Measurements from ENCODE around the gene NOCT. TPM values are rescaled to one million over a fixed set of nuclear protein-coding genes. Genes with fewer than 3 reads are reported as not detected.

The NOCT gene
- total and polyA plus RNA-seq, 2 of the 8 experiments (the other 6 are each of a cell fraction or from before 2014, with no cell fraction given) = 10.4 to 45.5 TPM

GRCh38 chr4:138979742-138980141 lies 35.8 kb upstream of the NOCT start:
- Histone ChIP-seq H3K27me3 (replicated peaks in 1 of 4; ENCODE audit: control insufficient read depth in 3 of 4, extremely low read depth in 1 of 4, insufficient read depth in 3 of 4, low read length in 3 of 4) (no peaks in the 10 kb centered on the region), H3K23me2 (ENCODE audit: low read depth, low read length) (no peaks in the 10 kb centered on the region), H3K79me2 (ENCODE audit: control insufficient read depth in 1 of 2, insufficient read depth in 2 of 2, low read length in 2 of 2) (no peaks in the 10 kb centered on the region), H3K9me3 (ENCODE audit: insufficient read depth in 2 of 2, low read depth in 1 of 2, low read length in 1 of 2) (no peaks in the 10 kb centered on the region), H2AFZ (ENCODE audit: low read length) (no peak overlapping the region), H2BK5ac (ENCODE audit: low read depth, low read length) (no peak overlapping the region), H2BK20ac (ENCODE audit: low read length) (peak overlapping the region; percentile 66; the same call in 1 of the 2 replicates), H4K8ac (ENCODE audit: extremely low read depth, insufficient read depth, low read length) (no peak overlapping the region), H3K9ac (replicated peaks in 1 of 4; ENCODE audit: extremely low read depth in 1 of 4, low read depth in 3 of 4, low read length in 3 of 4) (no peak overlapping the region), H3K4me2 (ENCODE audit: insufficient read depth in 1 of 2, low read depth in 2 of 2, low read length in 2 of 2) (no peak overlapping the region), H3K18ac (ENCODE audit: extremely low read depth, low read length) (no peak overlapping the region), H2AK5ac (ENCODE audit: low read depth, low read length) (no peak overlapping the region), H2BK120ac (replicated peaks; ENCODE audit: low read depth, low read length) (no peak overlapping the region), H4K5ac (ENCODE audit: insufficient read length, low read depth, low read length) (no peak overlapping the region), H3K14ac (ENCODE audit: insufficient read length) (no peak overlapping the region), H2BK15ac (ENCODE audit: low read length) (no peak overlapping the region), H3K4me3 (ENCODE audit: extremely low read depth in 1 of 4, insufficient read depth in 2 of 4, low read depth in 3 of 4, low read length in 4 of 4) (no peak overlapping the region), H3K23ac (ENCODE audit: insufficient read length) (no peak overlapping the region), H3K27ac (ENCODE audit: low read depth, low read length) (no peak overlapping the region), H2BK12ac (ENCODE audit: low read depth, low read length) (no peak overlapping the region), H4K20me1 (replicated peaks in 1 of 2; ENCODE audit: control insufficient read depth in 1 of 2, insufficient read depth in 2 of 2, low read length in 2 of 2) (no peaks in the 10 kb centered on the region), H3K36me3 (ENCODE audit: control insufficient read depth in 2 of 4, insufficient read depth in 4 of 4, low read length in 3 of 4) (no peaks in the 10 kb centered on the region), H3K56ac (replicated peaks; ENCODE audit: insufficient read length, low read depth, low read length) (no peak overlapping the region), H3K4me1 (replicated peaks in 1 of 4; ENCODE audit: control insufficient read depth in 3 of 4, insufficient read depth in 4 of 4, low read length in 3 of 4) (peaks cover 0 to 21% (median 4%) of the 10 kb centered on the region in 4 experiments; a peak in 6 of 7 replicates), H3K79me1 (ENCODE audit: low read depth, low read length) (no peaks in the 10 kb centered on the region), H3K4ac (replicated peaks; ENCODE audit: insufficient read length, low read depth, low read length) (no peak overlapping the region), H4K91ac (replicated peaks; ENCODE audit: insufficient read length, low read length) (no peak overlapping the region)
- no peak for FAIRE-seq
- 100% methylated on average over 2 of the region's 2 CpGs; no CpG with 5 or more reads in 1 of the 2 experiments for WGBS, 2 experiments (ENCODE audit: extremely low coverage in 1 of 2, insufficient coverage in 1 of 2, insufficient read length in 1 of 2, insufficient replicate concordance in 2 of 2, low coverage in 1 of 2, low lambda C conversion rate in 2 of 2, missing lambda C conversion rate in 1 of 2)
- ChIA-PET CTCF (ENCODE audit: partially characterized antibody) (interaction anchor here (0.8 kb wide), 2 partner anchors 25 to 40 kb away, joined by 3 read pairs; no protein-coding TSS in a partner anchor), POLR2A (ENCODE audit: partially characterized antibody) (no interaction called here)
- DNase-seq (ENCODE audit: low read depth in 1 of 2, low spot score in 2 of 2) = peak in 1 of 2 experiments; percentile 14
- TF ChIP-seq SAP30 (IDR thresholded peaks at IDR 0.05; ENCODE audit: insufficient read depth, insufficient replicate concordance, low read length) (no peak), JUN (IDR thresholded peaks at IDR 0.05; ENCODE audit: low read depth, low read length) (no peak), ZNF274 (IDR thresholded peaks at IDR 0.05; ENCODE audit: borderline replicate concordance, extremely low read depth, low read length) (no peak), EGR1 (IDR thresholded peaks at IDR 0.05; ENCODE audit: borderline replicate concordance, low read depth, low read length) (no peak), POLR2A (IDR thresholded peaks at IDR 0.05; ENCODE audit: control extremely low read depth in 1 of 2, low read depth in 2 of 2, low read length in 2 of 2) (no peak), RXRA (IDR thresholded peaks at IDR 0.05; ENCODE audit: insufficient read depth, low read depth, low read length) (no peak), POLR2AphosphoS5 (IDR thresholded peaks at IDR 0.05; ENCODE audit: low read depth, low read length) (no peak), JUND (IDR thresholded peaks at IDR 0.05; ENCODE audit: low read length) (no peak), MAFK (IDR thresholded peaks at IDR 0.05; ENCODE audit: low read depth, low read length) (no peak), GABPA (IDR thresholded peaks at IDR 0.05; ENCODE audit: borderline replicate concordance, insufficient read depth, low read length) (no peak), TAF7 (optimal IDR thresholded peaks at IDR 0.05; ENCODE audit: borderline replicate concordance, low read depth, low read length) (no peak), SP2 (IDR thresholded peaks at IDR 0.05; ENCODE audit: low read length) (no peak), HDAC2 (IDR thresholded peaks at IDR 0.05; ENCODE audit: borderline replicate concordance in 1 of 2, low read depth in 2 of 2, low read length in 2 of 2) (no peak), SIX5 (IDR thresholded peaks at IDR 0.05; ENCODE audit: low read depth, low read length) (no peak), TBP (IDR thresholded peaks at IDR 0.05; ENCODE audit: low read depth, low read length) (no peak)

Measured in H1 (cell line).